Thoracic aorta (tissue), 2 donors: Measurements from ENCODE around the gene MAN1A2. TPM values are rescaled to one million over a fixed set of nuclear protein-coding genes. Genes with fewer than 3 reads are reported as not detected.

ENCODE experiments used
- ATAC-seq: fragments of 150-250 bp; one replicate; pipeline ENCODE4 v1.8.0; 2017; ENCODE audit warnings: low read depth; ENCODE audit not compliant: insufficient number of reproducible peaks, low FRiP score
- DNase-seq: peaks from one replicate; pipeline ENCODE4 v3.0.0-alpha.2; 2020; ENCODE audit warnings: low spot score
- H3K27ac ChIP-seq, 2 donors: fragments of 200-600 bp; sonication (generic); 1 replicate in 1 of 2; 2 replicates in 1 of 2; pipeline ENCODE4 v1.5.1; 2016; ENCODE audit warnings: mild to moderate bottlenecking in 2 of 2, moderate library complexity in 2 of 2
- H3K27me3 ChIP-seq: fragments of 200-600 bp; sonication (generic); replicated peaks from 2 replicates; pipeline ENCODE4 v1.6.0; 2016; ENCODE audit warnings: mild to moderate bottlenecking; ENCODE audit not compliant: insufficient read depth
- H3K36me3 ChIP-seq: fragments of 200-600 bp; sonication (generic); one replicate; pipeline ENCODE4 v1.5.1; 2016
- H3K4me1 ChIP-seq, 2 donors: fragments of 200-600 bp; sonication (generic); 1 replicate in 1 of 2; 2 replicates in 1 of 2; pipeline versions ENCODE4 v1.5.1 to v1.6.0; 2016; ENCODE audit warnings: low read depth in 2 of 2, mild to moderate bottlenecking in 1 of 2; ENCODE audit not compliant: control insufficient read depth in 1 of 2
- H3K4me3 ChIP-seq: fragments of 200-600 bp; sonication (generic); 2 replicates; pipeline ENCODE4 v1.5.1; 2016; ENCODE audit warnings: mild to moderate bottlenecking
- H3K9me3 ChIP-seq: fragments of 200-600 bp; sonication (generic); 2 replicates; pipeline ENCODE4 v1.5.1; 2016
- total RNA-seq, 2 donors: library from RNA; depleted of rRNA; stranded (reverse); fragments of >200 nt; gene quantifications; one replicate each; pipeline versions ENCODE4 v1.1.0 to v1.2.3, GENCODE V29; 2016
- TF ChIP-seq, protein P1 (sequence below): fragments of 200-600 bp; sonication (generic); IDR thresholded peaks from one replicate; pipeline ENCODE4 v1.5.1; 2019; ENCODE audit warnings: antibody characterized with exemption

Gene MAN1A2
- total RNA-seq, 2 donors from 2014 or later, result 27.1 to 48.7 TPM

DNA sequence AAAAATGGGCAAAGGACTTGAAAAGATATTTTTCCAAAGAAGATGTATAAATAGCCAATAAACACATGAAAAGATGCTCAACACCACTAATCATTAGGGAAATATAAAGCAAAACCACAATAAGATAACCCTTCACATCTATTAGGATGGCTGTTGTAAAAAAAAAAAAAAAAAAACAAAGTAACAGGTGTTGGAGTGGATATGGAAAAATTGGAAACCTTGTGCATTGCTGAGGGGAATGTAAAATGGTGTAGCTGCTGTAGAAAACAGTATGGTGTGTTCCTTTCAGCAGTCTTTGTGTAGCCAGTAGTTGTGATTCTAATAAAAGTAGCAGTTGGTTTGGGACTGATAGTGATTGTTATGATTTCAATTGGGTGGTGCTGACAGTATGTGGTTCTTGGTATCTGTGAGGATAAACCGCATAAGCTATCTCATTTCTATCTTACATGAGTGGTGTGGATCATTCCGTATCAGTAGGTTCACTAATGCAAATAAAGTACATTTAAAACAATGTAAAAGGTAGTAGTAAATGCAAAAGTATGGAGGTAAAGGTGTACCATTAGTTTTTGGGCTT is 19.9 kb downstream of the MAN1A2 start:
- Histone ChIP-seq H3K27ac (no peak overlapping the region), H3K4me1 (peaks cover 8 to 20% of the 10 kb centered on the region in 2 donors), H3K4me3 (no peak overlapping the region), H3K9me3 (peaks cover 13% of the 10 kb centered on the region), H3K36me3 (no peaks in the 10 kb centered on the region), H3K27me3 (no peaks in the 10 kb centered on the region)
- TF ChIP-seq, protein P1, sequence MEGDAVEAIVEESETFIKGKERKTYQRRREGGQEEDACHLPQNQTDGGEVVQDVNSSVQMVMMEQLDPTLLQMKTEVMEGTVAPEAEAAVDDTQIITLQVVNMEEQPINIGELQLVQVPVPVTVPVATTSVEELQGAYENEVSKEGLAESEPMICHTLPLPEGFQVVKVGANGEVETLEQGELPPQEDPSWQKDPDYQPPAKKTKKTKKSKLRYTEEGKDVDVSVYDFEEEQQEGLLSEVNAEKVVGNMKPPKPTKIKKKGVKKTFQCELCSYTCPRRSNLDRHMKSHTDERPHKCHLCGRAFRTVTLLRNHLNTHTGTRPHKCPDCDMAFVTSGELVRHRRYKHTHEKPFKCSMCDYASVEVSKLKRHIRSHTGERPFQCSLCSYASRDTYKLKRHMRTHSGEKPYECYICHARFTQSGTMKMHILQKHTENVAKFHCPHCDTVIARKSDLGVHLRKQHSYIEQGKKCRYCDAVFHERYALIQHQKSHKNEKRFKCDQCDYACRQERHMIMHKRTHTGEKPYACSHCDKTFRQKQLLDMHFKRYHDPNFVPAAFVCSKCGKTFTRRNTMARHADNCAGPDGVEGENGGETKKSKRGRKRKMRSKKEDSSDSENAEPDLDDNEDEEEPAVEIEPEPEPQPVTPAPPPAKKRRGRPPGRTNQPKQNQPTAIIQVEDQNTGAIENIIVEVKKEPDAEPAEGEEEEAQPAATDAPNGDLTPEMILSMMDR, result no peak
- DNase-seq, result no peak
- ATAC-seq, result no peak

DNA sequence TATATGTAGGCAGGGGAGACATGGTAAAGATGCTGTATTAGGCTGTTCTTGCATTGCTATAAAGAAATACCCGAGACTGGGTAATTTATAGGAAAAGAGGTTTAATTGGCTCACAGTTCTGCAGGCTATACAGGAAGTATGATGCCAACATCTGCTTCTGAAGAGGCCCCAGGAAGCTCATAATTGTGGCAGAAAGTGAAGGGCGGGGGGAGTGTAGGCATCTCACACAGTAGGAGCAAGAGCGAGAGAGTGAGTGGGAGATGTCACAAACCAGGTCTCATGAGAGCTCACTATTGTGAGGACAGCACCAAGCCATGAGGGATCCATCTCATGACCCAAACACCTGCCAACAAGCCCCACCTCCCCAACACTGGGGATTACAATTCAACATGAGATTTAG is 21.1 kb downstream of the MAN1A2 start:
- H3K27ac ChIP-seq, result no peak overlapping the region
- peaks cover 7% of the 10 kb centered on the region for H3K9me3 ChIP-seq
- H3K36me3 ChIP-seq, result no peaks in the 10 kb centered on the region
- ATAC-seq, result no peak
- H3K27me3 ChIP-seq, result no peaks in the 10 kb centered on the region
- H3K4me3 ChIP-seq, result no peak overlapping the region
- H3K4me1 ChIP-seq, result peaks cover 17 to 32% of the 10 kb centered on the region in 2 donors
- DNase-seq, result no peak
- TF ChIP-seq, protein P1, result no peak

DNA sequence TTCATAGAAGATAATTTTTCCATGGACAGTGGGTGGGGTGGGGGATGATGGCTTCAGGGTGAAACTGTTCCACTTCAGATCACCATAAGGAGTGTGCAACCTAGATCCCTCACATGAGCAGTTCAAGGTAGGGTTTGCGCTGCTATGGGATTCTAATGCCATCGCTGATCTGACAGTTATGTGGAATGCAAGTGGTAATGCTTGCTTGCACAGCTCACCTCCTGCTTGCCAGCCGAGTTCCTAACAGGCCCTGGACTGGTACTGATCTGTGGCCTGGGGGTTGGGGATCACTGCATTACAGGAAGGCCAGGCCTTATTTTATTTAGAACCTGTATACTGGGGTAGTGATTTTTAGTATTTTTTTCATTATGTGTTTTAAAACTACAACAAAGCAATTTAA is 22.0 kb downstream of the MAN1A2 start:
- DNase-seq, result no peak
- peaks cover 17 to 35% of the 10 kb centered on the region in 2 donors for H3K4me1 ChIP-seq
- H3K4me3 ChIP-seq, result no peak overlapping the region
- H3K27ac ChIP-seq, result no peak overlapping the region
- ATAC-seq, result no peak
- TF ChIP-seq, protein P1, result no peak
- no peaks in the 10 kb centered on the region for H3K27me3 ChIP-seq
- H3K9me3 ChIP-seq, result peaks cover under 1% of the 10 kb centered on the region
- no peaks in the 10 kb centered on the region for H3K36me3 ChIP-seq

DNA sequence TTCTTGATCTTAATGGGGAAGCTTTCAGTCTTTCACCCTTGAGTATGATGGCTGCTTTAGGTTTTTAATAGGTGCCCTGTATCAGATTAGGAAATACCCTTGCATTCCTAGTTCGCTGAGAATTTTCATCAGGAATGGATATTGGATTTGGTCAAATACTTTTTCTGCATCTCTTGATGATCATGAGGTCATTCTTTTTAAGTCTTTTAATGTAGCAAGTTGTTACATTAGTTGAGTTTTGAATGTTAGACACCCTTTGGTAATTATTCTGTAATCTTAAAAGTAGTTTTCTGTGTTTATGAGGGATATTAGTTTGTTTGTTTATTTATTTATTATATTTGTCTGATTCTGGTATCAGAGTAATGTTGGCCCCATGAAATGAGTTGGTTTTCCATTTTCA is 22.5 kb downstream of the MAN1A2 start:
- H3K9me3 ChIP-seq, result no peaks in the 10 kb centered on the region
- no peak overlapping the region for H3K4me3 ChIP-seq
- TF ChIP-seq, protein P1, result no peak
- no peak overlapping the region for H3K27ac ChIP-seq
- no peaks in the 10 kb centered on the region for H3K36me3 ChIP-seq
- no peaks in the 10 kb centered on the region for H3K27me3 ChIP-seq
- H3K4me1 ChIP-seq, result peaks cover 17 to 35% of the 10 kb centered on the region in 2 donors
- DNase-seq (no peak), ATAC-seq (no peak)

DNA sequence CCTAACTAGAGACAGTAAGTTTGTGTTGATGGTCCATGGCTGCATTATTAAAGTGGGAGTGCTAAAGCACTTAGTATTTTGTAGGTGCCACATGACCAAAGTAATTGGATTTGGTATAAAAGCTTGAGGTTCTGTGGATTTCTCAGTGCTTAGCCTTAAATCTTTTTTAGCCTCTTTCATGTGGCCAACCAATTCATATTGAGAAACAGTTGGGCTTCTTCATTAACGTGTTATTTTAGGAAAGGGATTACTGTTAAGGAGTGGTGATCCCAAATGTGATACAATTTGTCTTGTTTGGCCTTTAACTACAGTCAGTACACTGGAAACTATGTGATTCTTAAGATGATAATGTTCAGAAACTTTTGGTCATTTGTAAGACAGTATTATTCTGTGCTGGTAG is 25.5 kb downstream of the MAN1A2 start:
- ATAC-seq, result no peak

More for the DNA sequence above, 25.5 kb downstream of the MAN1A2 start:
- H3K36me3 ChIP-seq, result no peaks in the 10 kb centered on the region
- H3K27me3 ChIP-seq, result no peaks in the 10 kb centered on the region
- DNase-seq, result no peak
- H3K4me3 ChIP-seq, result no peak overlapping the region
- peaks cover 12 to 25% of the 10 kb centered on the region in 2 donors for H3K4me1 ChIP-seq
- H3K9me3 ChIP-seq, result no peaks in the 10 kb centered on the region
- TF ChIP-seq, protein P1, result no peak
- H3K27ac ChIP-seq, result no peak overlapping the region
